Right hindlimb (tissue), 1 donor: ENCODE data around the gene TAS2R42.

Experiments used
- DNase-seq: peaks from one replicate; pipeline ENCODE4 v3.0.0-alpha.2; 2018

Gene TAS2R42

GRCh38 chr12:11186837-11187236, at the start of gene TAS2R42:
Gene TAS2R42 (minus strand): TSS chr12:11186937. CDS start chr12:11186937, 0 bp downstream.
- no peak for DNase-seq

DNA sequence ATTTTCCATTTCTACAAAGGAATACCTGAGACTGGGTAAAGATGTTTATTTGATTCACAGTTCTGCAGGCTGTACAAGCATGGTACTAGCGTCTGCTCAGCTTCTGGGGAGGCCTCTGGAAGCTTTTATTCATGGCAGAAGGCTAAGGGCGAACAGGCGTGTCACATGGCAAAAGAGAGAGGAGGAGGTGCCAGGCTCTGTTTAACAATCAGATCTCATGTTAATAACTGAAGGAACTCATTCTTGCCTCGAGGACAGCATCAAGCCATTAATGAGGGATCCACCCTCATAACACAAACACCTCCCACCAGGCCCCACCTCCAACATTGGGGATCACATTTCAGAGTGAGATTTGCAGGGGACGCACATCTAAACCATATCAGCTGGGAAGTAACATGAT, 46.8 kb upstream of the TAS2R42 start:
- DNase-seq, result no peak

DNA sequence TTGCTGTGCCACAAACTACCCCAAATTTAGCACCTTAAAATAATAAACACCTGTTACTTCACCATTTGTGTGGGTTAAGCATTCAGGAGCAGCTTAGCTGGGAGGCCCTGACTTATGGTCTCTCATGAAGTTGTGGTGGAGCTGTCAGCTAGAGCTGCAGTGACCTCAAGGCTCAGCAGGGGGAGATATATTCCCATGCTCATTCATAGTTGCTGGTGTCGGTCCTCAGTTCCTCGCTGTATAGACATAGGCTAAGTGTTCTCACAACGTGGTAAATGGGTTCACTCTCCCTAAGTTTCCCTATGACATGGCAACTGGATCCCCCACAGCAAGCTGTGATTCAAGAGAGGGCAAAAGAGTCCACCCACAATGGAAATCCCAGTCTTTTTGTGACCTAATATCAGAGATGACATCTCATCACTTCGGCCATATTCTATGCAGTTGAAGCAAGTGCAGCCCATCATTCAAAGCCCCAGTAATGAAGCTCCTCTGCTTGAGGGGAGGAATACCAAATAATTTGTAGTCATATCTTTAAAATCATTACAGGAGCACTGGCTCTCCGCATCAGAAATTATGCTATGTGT, 41.7 kb upstream of the TAS2R42 start:
- DNase-seq, result peak; percentile 19

DNA sequence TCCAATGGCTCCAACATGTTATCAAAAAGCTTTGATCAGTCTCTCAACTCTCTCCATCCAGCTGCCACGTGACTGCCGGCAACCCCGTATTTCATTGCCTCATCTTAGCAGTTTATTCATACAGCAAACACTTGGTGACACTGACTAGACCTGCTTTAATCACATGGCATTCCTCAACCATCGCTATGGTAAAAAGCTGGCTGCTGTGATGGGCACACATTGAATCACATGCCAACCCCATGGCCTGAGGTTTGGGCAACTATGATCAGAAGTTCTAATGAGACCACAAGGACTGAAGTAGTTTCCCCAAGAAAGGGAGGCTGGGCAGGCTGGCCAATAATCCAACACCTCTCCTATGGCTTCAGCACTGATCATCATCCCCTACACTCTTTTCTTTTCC, 40.6 kb upstream of the TAS2R42 start:
- DNase-seq, result no peak

GRCh38 chr12:11209113-11209512, 22.4 kb upstream of the TAS2R42 start:
- DNase-seq, result no peak

DNA sequence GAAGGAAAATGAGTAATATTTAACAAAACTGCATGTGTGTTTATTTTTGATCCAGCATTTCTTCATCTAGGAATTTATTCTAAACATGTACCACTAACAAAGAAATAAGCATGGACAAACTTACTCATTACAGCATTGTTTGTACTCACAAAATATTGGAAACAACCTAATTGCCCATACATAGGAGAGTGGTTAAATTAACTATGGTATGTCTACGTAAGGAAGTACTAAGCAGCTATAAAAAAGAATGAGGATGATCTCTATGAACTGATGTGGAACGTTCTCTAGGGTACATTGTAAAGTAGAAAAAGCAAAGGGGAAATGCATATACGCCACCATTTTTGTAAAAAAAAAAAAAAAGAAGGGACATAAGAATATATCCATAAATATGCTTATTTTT, 17.4 kb upstream of the TAS2R42 start:
- DNase-seq, result no peak

DNA sequence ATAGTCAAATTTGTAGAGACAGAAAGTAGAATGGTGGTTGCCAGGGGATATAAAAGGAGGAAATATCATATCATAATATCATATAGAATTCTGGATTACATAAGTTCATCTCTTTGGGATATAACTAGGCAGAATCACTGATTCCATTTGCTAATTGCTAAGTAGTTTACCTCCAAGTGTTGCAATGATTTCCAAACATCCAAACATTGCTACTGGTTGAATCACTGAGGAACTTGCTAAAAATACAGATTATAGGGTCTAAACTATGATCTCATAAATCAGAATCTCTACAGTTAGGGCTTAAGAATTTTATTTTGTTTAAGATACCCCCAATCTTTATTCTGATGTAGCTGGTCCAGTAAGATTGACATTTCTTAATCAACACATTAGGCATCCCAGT, 16.1 kb upstream of the TAS2R42 start:
- no peak for DNase-seq

DNA sequence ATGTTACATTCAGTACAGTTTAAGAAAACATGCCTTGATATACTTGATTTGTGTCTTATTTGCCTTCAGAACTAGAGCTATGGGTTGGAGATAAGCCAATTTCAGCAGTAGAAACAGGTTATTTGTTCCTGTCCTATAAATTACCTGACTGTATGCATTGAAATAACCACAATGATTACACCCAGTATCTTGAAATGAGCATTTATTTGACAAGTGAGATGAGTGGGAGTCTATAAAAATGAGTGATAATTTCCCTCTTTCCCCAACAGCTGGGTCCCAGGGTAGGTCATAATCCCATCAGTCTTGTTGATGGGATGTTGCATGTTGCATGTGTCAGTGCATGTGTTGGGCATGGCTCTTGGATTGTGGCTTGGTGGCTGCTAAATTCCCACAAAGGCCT, 3.7 kb downstream of the TAS2R42 start:
- no peak for DNase-seq

DNA sequence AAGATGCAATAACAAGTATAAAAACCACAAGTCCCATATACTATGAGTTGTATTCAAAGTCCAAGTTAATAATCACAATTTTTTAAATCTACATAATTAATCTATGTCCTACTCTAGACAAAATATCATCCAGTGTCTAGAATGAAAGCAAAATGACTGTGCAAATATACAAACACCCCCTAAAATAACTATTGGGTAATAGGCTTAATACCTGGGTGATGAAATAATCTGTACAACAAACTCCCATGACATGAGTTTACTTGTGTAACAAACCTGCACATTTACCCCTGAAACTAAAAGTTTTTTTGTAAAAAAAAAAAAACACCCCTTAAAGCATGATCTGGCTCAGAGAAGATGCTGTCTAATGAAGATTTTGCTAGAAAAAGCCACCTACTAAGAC, 4.2 kb downstream of the TAS2R42 start:
- DNase-seq, result no peak

DNA sequence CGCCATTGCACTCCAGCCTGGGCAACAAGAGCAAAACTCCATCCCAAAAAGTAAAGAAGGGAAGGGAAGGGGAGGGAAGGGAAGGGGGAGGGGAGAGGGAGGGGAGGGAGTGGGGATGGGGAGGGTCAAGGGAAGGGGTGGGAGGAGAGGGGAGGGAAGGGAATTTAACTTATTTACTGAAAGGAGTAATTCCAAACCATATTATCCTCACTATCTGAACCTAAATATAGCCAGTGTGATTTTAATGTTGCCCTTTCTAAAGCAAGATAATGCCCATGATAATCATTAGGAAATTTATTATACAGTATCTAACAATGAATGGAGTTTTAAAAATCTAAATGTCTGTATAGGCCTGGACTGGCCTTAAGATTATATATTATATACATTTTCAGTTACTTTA, 8.5 kb downstream of the TAS2R42 start:
- no peak for DNase-seq

DNA sequence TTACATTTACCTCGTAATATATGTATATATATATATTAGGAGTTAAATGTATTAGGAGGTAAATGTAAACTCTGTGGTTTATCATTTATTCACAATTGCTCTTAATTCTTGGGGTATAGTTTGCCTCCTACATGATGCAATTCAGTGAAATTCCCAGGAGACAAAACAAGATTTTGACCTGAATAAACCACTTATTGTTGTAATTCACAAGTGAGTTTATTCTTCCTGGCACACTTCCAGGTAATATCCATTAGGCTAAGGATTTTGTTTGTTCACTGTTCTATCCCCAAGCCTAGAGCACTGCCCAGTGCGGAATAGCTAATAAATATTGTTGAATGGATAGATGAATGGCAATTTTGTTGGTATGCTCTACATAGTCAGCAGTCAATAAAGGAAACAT, 12.7 kb downstream of the TAS2R42 start:
- no peak for DNase-seq

GRCh38 chr12:11171969-11172675, 14.6 kb downstream of the TAS2R42 start:
- DNase-seq, result no peak

DNA sequence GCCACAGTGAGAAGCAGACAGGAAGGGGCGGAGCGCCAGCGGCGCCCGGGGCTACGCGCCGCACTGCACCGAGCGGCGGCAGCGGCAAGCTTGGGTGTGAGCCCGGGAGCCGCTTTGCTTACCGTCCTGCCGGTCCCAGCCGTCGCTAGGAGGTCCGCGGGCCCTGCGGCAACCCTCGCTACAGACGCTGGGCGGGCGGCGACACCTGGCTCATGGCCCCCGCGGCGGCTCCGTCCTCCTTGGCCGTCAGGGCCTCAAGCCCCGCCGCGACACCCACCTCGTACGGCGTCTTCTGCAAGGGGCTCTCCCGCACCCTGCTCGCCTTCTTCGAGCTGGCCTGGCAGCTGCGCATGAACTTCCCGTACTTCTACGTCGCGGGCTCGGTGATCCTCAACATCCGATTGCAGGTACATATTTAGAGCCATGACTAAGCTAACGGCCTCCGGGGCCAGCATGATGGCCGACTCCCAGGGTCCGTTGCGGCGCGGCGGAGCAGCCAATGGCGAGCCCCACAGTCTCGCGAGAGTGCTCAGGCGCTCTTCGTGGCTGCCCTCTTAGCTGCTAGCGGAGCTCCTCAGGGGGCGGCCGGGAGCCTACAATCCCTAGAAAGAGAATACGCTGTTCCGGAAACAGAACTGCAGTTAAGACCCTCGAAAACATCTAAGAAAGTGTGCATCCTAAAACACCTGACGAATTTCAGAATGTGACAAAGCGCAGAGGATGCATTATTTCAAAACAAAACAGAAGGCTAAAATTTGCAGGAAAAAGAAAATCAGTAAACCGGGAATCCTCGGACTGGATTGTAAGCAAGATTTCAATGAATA, 15.4 kb downstream of the TAS2R42 start, which contains the start of gene SMIM10L1:
Gene SMIM10L1 (plus strand): TSS at position 50 of the 824 bp plus-strand sequence. CDS start 163 bp downstream, at position 213.
- DNase-seq, result peak; percentile 96

GRCh38 chr12:11170810-11171144, 16.0 kb downstream of the TAS2R42 start:
- DNase-seq, result no peak

- no peak for DNase-seq
Observed at GRCh38 chr12:11166300-11166699, 20.4 kb downstream of the TAS2R42 start.

DNA sequence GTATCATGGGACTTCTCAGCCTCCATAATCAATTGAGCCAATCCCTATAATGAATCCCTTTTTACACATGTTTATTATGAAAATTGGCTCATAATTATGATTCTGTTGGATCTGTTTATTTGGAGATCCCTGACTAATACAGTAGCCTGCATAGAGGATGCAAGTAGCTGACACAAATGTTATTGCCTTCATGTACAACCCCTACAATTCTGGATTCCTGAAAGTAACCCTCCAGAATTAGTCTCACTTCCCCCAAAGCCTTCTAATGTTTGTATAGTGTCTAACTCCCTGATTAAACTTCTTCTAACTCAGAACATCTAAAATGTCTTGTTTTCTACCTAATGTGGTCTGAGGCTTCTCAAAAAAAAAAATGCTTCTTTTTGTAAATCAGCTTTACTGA, 22.4 kb downstream of the TAS2R42 start:
- no peak for DNase-seq

DNA sequence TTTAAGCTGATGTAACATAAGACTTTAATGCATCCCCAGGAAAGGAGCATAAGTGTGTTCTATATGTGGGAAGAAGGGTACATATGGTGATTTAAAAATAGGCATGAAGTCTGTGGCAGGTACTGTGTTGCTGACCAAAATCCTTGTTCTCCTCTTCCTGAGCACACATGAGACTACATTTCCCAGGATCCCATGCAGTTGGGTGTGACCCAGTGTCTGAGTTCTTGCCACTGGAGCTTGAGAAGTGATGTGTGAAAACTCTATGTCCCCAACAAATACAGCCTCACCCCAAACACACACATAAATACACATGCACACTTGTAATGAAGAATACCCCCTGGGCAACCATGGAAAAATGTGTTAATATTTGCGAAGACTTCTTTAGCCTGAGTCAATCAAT, 24.2 kb downstream of the TAS2R42 start:
- DNase-seq, result no peak

DNA sequence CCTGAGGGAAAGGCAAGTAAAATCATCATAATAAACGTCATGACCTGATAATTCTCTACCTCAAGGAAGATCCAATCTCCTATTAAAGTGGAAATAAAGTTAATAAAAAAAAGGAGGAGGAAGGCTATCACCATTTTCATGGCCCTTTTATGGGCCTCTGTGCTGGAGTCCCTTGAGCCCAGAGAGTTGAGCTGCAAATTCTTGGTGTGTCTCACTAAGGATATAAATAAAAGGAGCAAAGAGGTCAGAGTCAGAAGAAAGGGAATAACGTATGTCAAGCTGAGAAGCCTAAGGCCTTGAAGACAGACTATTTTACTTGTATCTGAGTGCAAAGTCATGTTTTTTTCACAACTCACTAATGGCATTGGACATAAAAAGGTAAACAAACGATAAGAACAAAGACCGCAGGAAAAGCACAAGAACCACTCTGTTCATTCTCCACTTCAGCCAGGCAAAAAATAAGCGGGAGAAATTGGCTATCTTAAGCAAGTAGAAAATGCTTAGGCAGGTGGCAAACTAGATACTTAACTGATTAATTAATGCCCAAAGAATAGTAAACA, 27.8 kb downstream of the TAS2R42 start:
- DNase-seq, result no peak

- DNase-seq, result no peak
Observed at GRCh38 chr12:11154400-11154925, 32.3 kb downstream of the TAS2R42 start.

DNA sequence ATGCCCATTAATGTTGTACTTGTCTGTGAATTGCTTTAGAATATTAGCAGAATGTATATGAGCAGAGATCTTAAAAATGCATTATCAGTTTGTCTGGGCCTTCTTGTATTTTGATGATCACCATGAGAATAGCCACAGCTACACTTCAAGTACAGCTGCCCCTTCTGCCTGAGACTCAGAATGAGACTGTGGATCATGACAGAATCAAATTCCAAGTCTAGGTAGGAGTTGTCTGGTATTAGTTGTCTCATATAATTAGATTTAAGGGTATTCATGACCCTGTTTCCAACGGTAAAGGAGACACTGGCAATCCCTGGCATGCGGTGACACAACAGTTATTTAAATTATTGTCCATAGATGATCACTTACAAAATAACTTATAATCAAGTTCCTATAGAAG, 34.0 kb downstream of the TAS2R42 start:
- DNase-seq, result no peak

GRCh38 chr12:11150832-11151231, 35.9 kb downstream of the TAS2R42 start:
- no peak for DNase-seq

- no peak for DNase-seq
Observed at GRCh38 chr12:11147420-11147819, 39.3 kb downstream of the TAS2R42 start.

DNA sequence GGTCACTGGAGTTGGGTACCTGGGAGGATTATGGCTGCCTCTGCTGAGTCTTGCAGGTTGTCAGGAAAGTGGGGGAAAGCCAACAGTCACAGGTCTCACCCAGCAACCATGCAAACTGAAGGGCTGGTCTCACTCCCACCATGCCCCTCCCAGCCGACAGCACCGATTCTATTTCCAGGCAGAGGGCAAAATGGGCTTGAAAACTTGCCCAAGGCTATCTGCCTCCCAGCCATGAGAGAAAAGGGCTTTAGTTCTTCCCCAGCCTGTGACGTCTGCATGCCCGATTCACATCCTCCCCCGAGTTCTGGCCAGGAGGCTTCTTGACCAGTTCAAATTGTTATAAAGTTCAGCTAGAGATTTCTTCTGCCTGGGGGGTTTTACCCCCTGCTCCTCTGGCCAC, 42.4 kb downstream of the TAS2R42 start:
- no peak for DNase-seq
